Spleen (tissue), 11 donors: Measurements from ENCODE around the gene SMC6. TPM values are rescaled to one million over a fixed set of nuclear protein-coding genes. Genes with fewer than 3 reads are reported as not detected.
A peak's percentile ranks its signal among the peaks of the same experiment; 100 is the strongest.

ENCODE experiments used
- DNase-seq: peaks from one replicate; pipeline ENCODE4 v3.0.0-alpha.2; 2020
- H3K27ac ChIP-seq, 8 donors: fragments of 200-600 bp; sonication (generic) in 7 of 8; 1 replicate in 4 of 8; 2 replicates in 4 of 8; pipeline versions ENCODE4 v1.5.0 to v1.8.0; 2016 to 2021; ENCODE audit warnings: inconsistent platforms in 4 of 8, mild to moderate bottlenecking in 4 of 8, moderate library complexity in 1 of 8
- H3K27me3 ChIP-seq, 7 donors: fragments of 200-600 bp; sonication (generic) in 6 of 7; replicated peaks in 1 of 7; 1 replicate in 4 of 7; 2 replicates in 3 of 7; pipeline versions ENCODE4 v1.5.0 to v1.8.0; 2016 to 2021; ENCODE audit warnings: inconsistent platforms in 3 of 7, mild to moderate bottlenecking in 1 of 7
- H3K36me3 ChIP-seq, 6 donors: fragments of 200-600 bp; sonication (generic) in 5 of 6; 1 replicate in 4 of 6; 2 replicates in 2 of 6; pipeline versions ENCODE4 v1.5.0 to v1.8.0; 2016 to 2021; ENCODE audit warnings: inconsistent platforms in 2 of 6
- H3K4me1 ChIP-seq, 6 donors: fragments of 200-600 bp; sonication (generic) in 5 of 6; 1 replicate in 3 of 6; 2 replicates in 3 of 6; pipeline versions ENCODE4 v1.5.0 to v1.8.0; 2016 to 2021; ENCODE audit warnings: inconsistent platforms in 3 of 6
- H3K4me3 ChIP-seq, 8 donors: fragments of 200-600 bp; sonication (generic) in 7 of 8; 1 replicate in 4 of 8; 2 replicates in 4 of 8; pipeline versions ENCODE4 v1.5.0 to v1.8.0; 2016 to 2021; ENCODE audit warnings: inconsistent platforms in 4 of 8, mild to moderate bottlenecking in 4 of 8, moderate library complexity in 2 of 8
- H3K9me3 ChIP-seq, 8 donors: fragments of 200-600 bp; sonication (generic) in 7 of 8; 1 replicate in 4 of 8; 2 replicates in 4 of 8; pipeline versions ENCODE4 v1.5.0 to v1.8.0; 2016 to 2021; ENCODE audit warnings: inconsistent platforms in 4 of 8
- CTCF ChIP-seq, 11 experiments: fragments of 200-600 bp in 7 of 11; fragments of 450-650 bp in 4 of 11; sonication (generic) in 4 of 11; IDR thresholded peaks in 8 of 11; conservative IDR thresholded peaks in 3 of 11; 1 replicate in 7 of 11; 2 replicates in 4 of 11; pipeline versions ENCODE4 v1.4.0 to v1.8.0; 2016 to 2021; ENCODE audit warnings: antibody characterized with exemption in 11 of 11, inconsistent platforms in 4 of 11, mild to moderate bottlenecking in 1 of 11
- POLR2A ChIP-seq, 3 donors: fragments of 450-650 bp; IDR thresholded peaks; one replicate each; pipeline ENCODE4 v1.5.1; 2017; ENCODE audit warnings: antibody characterized with exemption in 3 of 3, mild to moderate bottlenecking in 1 of 3
- POLR2AphosphoS5 ChIP-seq, 3 donors: sonication (generic); formaldehyde crosslinking; IDR thresholded peaks; one replicate each; pipeline ENCODE4 v1.5.1; 2017; ENCODE audit warnings: antibody characterized with exemption in 3 of 3
- WGBS, 5 donors: extraction: QIAGEN DNeasy Blood & Tissue Kit in 3 of 5; methylation state at CpG; one replicate each; pipeline versions ENCODE4 v1.1.5 to v1.1.7; 2013 to 2018; 5-methylcytosine and 5-hydroxymethylcytosine counted together
- intact Hi-C: fragments of 100-400 bp; cut with DNase I; formaldehyde crosslinking; loops from one replicate; pipeline ENCODE4 v1.15.0; 2023; ENCODE audit warnings: low total_unique reads
- polyA plus RNA-seq, 3 donors: library from polyadenylated mRNA; stranded (reverse); fragments of 200-250 nt; gene quantifications; one replicate each; pipeline ENCODE4 v1.2.1, GENCODE V29; 2013
- total RNA-seq, 7 donors: library from RNA; depleted of rRNA in 3 of 7; stranded (reverse); fragments of >200 nt in 3 of 7; fragmentation: NEBNext Ultra II Directional in 4 of 7; extraction: Animal tissue kit (Norgen Biotek cat#: 25700) in 4 of 7; gene quantifications; one replicate each; pipeline versions ENCODE4 v1.1.0 to v1.2.1, GENCODE V29; 2016 to 2021
- donor health status: healthy with polysubstance abuse.
- donor health status: DM: no; HTN: no; CAD: no; lungs with moderate emphysema.
- donor health status: DM: no; HTN: no; CAD: no.
- donor health status: Bipolar disorder and iron deficiency.
- donor health status: healthy.
- donor health status: DM: no; HTN: no; CAD: no.
- donor health status: DM: yes; HTN: yes; CAD: no.

SMC6 gene
- total and polyA plus RNA-seq, 10 donors = 17.6 to 44.8 (median 29.0) TPM

- Histone ChIP-seq H3K4me1 (no peaks in the 10 kb centered on the region), H3K27me3 (no peaks in the 10 kb centered on the region), H3K9me3 (no peaks in the 10 kb centered on the region), H3K4me3 (no peak overlapping the region), H3K36me3 (peaks cover 0 to 98% (median 74%) of the 10 kb centered on the region in 6 donors), H3K27ac (no peak overlapping the region)
- TF ChIP-seq POLR2AphosphoS5 (IDR thresholded peaks at IDR 0.05) (no peak), POLR2A (IDR thresholded peaks at IDR 0.05) (no peak), CTCF (IDR thresholded peaks at IDR 0.05 in 8 of 11, conservative IDR thresholded peaks at IDR 0.05 in 3 of 11) (no peak)
- intact Hi-C loops = no loop called here
- 92 to 98% (median 96%) methylated on average over 2 of the region's 2 CpGs for WGBS, 5 donors
- DNase-seq = no peak
Measured at GRCh38 chr2:17735864-17736263, 17.7 kb downstream of the SMC6 start.

- Histone ChIP-seq H3K4me1 (no peaks in the 10 kb centered on the region), H3K36me3 (peaks cover 0 to 100% (median 76%) of the 10 kb centered on the region in 6 donors), H3K27ac (no peak overlapping the region), H3K27me3 (no peaks in the 10 kb centered on the region), H3K4me3 (no peak overlapping the region), H3K9me3 (no peaks in the 10 kb centered on the region)
- intact Hi-C loops = no loop called here
- TF ChIP-seq POLR2AphosphoS5 (IDR thresholded peaks at IDR 0.05) (no peak), CTCF (IDR thresholded peaks at IDR 0.05 in 8 of 11, conservative IDR thresholded peaks at IDR 0.05 in 3 of 11) (no peak), POLR2A (IDR thresholded peaks at IDR 0.05) (no peak)
- 86 to 98% (median 95%) methylated on average over 1 of the region's 1 CpG for WGBS, 5 donors
- no peak for DNase-seq
Measured at GRCh38 chr2:17733599-17733998, 20.0 kb downstream of the SMC6 start.

- H3K9me3 ChIP-seq = no peaks in the 10 kb centered on the region
- H3K36me3 ChIP-seq = peaks cover 0 to 99% (median 55%) of the 10 kb centered on the region in 6 donors
- no peaks in the 10 kb centered on the region for H3K27me3 ChIP-seq
- intact Hi-C loops = loop anchor here (10.0 kb wide), 1 partner anchor 105 kb away; no protein-coding TSS in a partner anchor
- 68 to 94% (median 88%) methylated on average over 2 of the region's 2 CpGs for WGBS, 5 donors
- no peak for TF ChIP-seq POLR2A (IDR thresholded peaks at IDR 0.05)
- TF ChIP-seq CTCF (IDR thresholded peaks at IDR 0.05 in 8 of 11, conservative IDR thresholded peaks at IDR 0.05 in 3 of 11) = no peak
- TF ChIP-seq POLR2AphosphoS5 (IDR thresholded peaks at IDR 0.05) = no peak
- H3K27ac ChIP-seq = no peak overlapping the region
- no peak for DNase-seq
- no peak overlapping the region for H3K4me3 ChIP-seq
- no peaks in the 10 kb centered on the region for H3K4me1 ChIP-seq
Measured at GRCh38 chr2:17729880-17730279, 23.7 kb downstream of the SMC6 start.

- no peak overlapping the region for H3K27ac ChIP-seq
- intact Hi-C loops = loop anchor here (10.0 kb wide), 1 partner anchor 107 kb away; no protein-coding TSS in a partner anchor
- no peak for TF ChIP-seq POLR2AphosphoS5 (IDR thresholded peaks at IDR 0.05)
- TF ChIP-seq POLR2A (IDR thresholded peaks at IDR 0.05) = no peak
- TF ChIP-seq CTCF (IDR thresholded peaks at IDR 0.05 in 8 of 11, conservative IDR thresholded peaks at IDR 0.05 in 3 of 11) = no peak
- no peak overlapping the region for H3K4me3 ChIP-seq
- H3K9me3 ChIP-seq = no peaks in the 10 kb centered on the region
- 89 to 100% (median 95%) methylated on average over 6 of the region's 6 CpGs for WGBS, 5 donors
- no peaks in the 10 kb centered on the region for H3K4me1 ChIP-seq
- DNase-seq = peak; percentile 54
- no peaks in the 10 kb centered on the region for H3K27me3 ChIP-seq
- peaks cover 0 to 99% (median 52%) of the 10 kb centered on the region in 6 donors for H3K36me3 ChIP-seq
Measured at GRCh38 chr2:17728210-17728609, 25.4 kb downstream of the SMC6 start.
